SKM-1 treated with dmso at 0.1 percent for 144 hours (cell line): ENCODE data around the gene IRF3.
"Not testable (repeated sequence)": the region's sequence is repeated elsewhere in the genome, so short reads cannot be mapped to it uniquely, and the experiment has no call there.

Experiments
- DNase-seq: peaks from one replicate; lab custom pipeline; 2025; ENCODE audit not compliant: unreplicated experiment; lab: John Stamatoyannopoulos, UW

IRF3 gene

DNA sequence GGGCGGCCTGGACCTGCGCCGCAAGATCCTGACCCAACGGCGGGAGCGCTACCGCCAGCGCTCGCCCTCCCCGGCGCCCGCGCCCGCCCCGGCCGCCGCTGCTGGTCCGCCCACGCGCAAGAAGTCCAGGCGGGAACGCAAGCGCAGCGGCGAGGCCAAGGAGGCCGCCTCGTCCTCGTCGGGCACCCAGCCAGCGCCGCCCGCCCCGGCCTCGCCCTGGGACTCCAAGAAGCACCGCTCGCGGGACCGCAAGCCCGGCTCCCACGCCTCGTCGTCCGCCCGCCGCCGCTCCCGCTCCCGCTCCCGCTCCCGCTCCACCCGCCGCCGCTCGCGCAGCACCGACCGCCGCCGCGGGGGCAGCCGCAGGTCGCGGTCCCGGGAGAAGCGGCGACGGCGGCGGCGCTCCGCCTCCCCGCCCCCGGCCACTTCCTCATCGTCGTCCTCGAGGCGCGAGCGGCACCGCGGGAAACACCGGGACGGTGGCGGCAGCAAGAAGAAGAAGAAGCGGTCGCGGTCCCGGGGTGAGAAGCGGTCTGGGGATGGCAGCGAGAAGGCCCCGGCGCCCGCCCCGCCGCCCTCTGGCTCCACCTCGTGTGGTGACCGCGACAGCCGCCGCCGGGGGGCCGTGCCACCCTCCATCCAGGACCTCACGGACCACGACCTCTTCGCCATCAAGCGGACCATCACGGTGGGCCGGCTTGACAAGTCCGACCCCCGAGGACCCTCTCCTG is 13.7 kb downstream of the IRF3 start:
- no peak for DNase-seq

DNA sequence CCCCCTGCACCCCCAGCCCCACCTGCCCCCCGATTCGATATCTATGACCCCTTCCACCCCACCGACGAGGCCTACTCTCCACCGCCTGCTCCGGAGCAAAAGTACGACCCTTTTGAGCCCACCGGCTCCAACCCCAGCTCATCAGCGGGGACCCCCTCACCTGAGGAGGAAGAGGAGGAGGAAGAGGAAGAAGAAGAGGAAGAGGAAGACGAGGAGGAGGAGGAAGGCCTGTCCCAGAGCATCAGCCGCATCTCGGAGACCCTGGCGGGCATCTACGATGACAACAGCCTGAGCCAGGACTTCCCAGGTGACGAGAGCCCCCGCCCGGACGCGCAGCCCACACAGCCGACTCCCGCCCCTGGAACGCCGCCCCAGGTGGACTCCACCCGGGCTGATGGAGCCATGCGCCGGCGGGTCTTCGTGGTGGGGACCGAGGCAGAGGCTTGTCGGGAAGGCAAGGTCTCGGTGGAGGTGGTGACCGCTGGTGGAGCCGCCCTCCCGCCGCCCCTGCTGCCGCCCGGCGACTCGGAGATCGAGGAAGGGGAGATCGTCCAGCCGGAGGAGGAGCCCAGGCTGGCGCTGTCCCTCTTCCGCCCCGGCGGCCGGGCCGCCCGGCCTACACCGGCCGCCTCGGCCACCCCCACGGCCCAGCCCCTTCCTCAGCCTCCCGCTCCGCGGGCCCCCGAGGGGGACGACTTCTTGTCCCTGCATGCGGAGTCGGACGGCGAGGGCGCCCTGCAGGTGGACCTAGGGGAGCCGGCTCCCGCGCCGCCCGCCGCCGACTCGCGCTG is 14.4 kb downstream of the IRF3 start:
- DNase-seq: no peak

DNA sequence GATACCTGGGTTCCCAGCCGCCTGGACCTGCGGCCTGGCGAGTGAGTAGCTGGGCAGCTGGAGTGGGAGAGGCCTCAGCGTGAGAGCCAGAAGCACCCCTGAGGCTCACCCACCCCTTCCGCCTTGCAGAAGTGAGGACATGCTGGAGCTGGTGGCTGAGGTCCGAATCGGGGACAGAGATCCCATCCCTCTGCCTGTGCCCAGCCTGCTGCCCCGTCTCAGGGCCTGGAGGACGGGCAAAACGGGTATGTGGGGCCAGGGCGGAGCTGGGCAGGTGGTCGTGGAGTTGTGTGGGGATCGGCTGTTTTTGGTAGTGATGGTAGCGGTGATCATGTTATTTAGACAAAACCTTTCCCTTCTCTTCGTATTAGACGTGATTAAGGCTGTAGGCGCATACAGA is 19.1 kb downstream of the IRF3 start:
- DNase-seq: no peak

DNA sequence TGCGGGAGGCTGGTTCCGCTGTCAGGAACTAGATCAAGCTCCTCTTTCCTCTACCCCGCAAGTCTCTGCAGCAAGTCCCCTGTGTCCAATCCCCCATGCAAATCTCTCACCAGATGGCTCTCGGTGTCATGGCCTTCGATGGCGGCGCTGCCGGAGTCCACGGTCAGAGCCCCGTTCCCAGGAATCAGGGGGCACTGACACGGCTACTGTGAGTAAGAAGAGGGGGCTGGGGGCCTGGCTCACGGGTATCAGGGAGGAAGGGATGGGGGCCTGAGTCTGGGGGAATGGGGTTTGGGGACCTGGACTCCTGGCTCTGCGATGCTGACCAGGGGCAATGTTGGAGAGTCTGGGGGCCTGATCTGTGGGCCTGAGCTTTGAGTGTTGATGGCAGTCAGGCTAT is 19.7 kb downstream of the IRF3 start:
- no peak for DNase-seq

DNA sequence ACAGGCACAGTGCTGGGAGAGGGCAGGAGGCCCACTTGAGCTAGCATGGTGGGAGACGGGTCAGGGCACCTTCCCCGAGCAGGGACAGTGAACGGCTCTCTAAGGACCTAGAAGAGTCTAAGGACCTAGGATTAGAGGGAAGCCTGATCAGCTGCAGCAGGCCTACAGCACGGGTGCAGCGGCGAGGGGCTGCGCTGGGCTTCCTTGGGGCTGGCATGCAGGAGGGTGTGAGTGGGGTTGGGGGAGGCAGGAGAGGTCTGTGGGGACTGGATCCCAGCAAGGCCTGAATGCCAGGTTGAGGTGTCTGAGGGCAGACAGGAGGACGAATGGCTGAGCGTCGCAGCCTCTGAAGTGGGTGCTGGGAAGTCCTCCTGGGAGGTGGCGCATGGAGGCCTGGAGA is 20.1 kb downstream of the IRF3 start:
- DNase-seq: no peak

DNA sequence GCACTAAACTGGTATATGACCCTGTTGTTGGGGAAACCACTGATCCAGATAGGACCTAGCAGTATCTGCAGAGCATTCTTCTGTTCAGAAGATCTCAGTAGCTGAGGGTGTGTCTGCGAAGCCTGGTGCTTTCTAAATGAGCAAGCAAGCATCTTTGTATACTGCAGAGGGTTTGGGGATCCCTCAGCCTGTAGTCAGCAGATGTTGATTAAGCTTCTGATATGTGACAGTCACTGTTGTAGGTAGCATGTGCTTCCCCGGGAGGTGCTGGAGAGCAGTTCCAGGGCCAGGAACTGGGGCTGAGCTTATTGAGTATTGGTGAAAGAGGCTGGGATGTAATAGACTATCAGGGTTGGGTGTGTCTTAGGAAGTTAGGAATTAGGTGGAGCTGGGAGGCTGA is 22.2 kb downstream of the IRF3 start:
- no peak for DNase-seq

DNA sequence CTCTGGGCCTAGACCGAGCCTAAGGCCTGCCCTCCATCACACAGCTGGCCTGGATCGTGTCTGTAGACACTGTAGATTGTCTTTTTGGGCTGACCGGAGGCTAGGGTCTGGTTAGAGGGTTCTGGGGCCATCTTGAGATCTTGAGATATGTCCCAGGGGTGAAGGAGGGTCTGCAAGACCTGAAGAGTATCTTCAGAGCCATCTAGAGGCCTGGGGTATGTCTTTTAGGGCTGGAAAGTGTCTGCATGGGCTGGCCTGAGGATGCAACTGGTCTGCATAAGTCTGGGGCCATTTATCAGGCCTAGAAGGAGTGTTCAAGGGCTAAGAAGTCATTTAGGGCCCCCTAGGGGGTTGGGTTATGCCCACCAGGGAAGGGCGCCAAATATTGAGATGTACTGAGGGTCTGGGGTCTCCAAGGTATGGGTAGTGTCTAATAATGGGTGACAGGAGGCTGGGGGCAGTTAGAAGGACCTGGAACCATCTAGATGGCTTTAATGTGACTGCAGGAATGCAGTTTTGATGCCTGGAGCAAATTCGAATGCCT is 23.1 kb downstream of the IRF3 start:
- no peak for DNase-seq

DNA sequence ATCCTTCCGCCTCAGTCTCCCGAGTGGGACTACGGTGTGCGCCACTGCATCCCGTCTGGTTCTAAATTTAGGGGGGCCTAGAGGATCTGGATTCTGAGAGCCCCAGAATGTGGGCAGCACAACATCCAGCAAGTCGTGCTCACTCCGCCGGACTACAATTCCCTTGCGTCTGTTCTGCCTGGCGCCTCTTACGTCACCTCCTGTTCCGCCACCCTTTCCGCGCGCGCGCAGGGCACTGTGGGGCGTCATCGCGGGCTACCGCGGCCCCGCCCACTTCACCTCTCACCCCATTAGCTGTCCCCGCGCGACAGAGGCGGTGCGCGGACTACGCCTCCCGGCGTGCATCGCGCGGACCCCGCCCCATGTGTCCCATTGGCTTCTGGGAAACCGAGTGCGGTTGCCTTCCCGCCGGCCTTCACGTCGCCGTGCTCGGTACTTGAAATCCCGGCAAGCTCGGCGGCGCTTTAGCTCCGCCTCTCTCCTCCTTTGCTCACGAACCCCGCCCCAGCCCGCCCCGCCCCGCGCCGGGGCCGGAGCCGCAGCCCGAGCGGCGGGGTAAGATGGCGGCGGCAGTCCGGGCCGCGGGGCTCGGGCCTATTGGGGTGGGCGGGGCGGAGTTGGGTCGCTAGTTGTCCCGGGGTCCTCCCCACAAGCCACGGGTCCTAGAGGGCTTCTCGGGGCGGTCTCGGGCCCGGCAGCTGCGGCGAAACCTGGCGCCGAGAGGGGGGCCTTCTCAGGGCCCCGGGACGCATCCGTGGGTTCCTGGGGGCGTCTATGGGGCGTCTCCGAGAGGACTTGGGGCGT is 23.8 kb downstream of the IRF3 start, which contains the start of gene SCAF1:
TSS of gene SCAF1 (plus strand) at position 522 of the 804 bp plus-strand sequence. CDS start 2,818 bp downstream, outside the sequence.
- DNase-seq: peak; percentile 89

DNA sequence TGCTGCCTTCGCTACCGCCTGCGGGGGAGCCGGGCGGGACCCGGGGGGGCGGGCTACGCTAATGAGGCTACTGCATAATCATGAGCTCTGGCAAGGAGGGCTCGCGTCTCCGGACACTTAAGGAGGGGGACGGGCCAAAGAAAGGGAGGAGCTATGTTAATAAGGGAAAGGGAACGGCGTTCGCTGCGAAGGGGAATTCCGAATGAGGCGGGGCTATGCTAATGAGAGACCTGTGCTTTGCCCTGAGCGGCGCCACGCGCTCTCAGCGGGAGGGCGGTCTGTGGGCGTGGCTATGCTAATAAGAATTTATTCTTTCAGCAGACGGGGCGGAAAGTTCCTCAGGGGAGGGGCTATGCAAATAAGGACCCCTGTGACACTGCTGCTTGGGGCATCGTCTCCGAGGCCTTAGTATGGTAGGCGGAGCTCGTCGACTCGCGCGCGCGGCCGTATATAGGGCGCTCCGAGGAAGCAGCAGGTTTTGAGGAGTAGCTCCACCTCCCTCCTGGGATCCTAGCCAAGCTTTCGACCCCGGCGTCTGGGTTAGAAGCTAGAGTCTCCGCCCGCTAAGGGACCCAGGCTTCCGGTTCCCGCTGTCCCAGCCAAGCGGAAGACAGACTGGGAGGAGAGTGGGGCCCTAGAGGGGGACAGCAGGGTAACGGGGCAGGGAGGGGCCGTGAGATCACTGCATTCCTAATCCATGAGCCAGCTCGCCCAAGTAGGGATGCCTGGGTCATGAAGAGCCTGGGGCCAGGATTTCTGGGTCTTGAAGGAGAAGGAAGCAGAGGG is 25.4 kb downstream of the IRF3 start, which contains the start of gene RRAS:
TSS of gene RRAS (minus strand) at position 31 of the 786 bp plus-strand sequence. CDS start 45 bp downstream, outside the sequence.
- peak; percentile 93 for DNase-seq

DNA sequence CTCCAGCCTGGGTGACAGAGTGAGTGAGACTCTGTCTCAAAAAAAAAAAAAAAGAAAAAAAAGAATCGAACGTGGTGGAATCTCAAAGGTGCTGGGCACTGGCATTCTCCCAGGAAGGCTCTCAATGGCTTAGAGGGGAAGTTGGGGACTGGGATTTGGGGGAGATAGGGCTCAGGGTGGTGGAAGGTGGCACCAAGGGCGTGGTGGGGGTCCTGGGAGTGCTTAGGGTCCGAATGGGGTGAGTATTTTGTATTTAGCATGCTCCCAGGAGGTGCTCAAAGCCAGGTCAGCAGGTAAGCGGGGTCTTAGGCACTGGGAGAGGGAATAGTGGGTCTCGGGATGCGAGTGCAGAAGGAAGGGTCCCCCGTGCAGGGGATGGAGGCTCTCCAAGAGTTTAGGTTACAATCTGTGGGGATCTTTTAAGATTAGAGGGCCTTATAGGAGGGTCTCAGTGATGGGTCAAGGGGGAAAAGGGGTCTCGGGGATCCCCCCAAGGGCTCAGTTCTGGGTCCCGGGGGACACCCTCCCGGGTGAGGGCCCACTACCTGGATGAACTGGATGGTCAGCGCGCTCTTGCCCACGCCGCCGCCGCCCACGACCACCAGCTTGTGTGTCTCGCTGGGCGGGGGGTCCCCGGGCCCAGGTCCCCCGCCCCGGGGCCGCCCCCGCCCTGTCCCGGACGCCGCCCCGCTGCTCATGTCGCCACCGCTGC is 26.1 kb downstream of the IRF3 start:
- DNase-seq: no peak

DNA sequence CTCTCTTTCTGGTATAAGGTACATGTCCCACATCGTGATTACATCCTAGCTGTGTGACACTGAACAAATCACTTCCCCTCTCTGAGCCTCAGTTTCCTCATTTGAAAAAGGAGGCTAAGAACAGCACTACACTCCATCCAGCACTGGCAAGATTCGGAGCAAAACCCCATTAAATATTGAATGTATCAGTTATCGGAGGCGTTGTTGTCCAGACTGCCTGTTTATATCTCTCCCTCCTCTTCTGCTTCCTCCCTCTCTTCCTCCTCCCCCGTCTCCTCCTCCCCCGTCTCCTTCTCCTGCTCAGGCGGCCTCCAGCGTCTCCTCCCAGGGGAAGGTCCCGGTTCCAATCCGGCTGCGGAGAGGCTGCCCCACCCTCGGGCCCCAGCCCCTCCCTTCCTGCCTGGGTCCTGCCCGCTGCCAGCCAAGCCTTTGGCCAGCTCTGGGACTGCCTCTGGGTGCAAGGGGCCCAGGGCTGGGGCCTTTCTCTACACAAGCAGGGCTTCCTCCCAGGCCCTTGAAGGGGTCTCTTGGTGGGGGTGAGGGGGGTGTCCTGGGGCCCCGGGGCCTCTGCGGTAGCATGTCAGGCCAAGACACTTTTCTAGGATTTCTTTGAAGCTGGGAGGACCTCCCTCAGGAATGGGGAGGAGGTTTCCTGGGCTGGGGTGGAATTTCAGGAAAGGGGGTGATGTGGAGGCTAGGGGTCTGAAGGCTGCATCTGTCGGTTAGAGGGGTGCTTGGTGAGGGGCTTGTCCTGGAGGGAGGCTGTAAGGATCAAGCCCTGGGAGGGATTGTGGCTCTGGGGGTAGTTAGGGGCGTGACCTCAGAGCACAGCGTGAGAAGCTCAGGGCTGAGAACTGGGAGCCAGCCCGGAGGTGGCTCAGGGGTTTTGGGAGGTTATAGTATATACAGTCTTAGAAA is 27.6 kb downstream of the IRF3 start:
- DNase-seq: peak; percentile 1

DNA sequence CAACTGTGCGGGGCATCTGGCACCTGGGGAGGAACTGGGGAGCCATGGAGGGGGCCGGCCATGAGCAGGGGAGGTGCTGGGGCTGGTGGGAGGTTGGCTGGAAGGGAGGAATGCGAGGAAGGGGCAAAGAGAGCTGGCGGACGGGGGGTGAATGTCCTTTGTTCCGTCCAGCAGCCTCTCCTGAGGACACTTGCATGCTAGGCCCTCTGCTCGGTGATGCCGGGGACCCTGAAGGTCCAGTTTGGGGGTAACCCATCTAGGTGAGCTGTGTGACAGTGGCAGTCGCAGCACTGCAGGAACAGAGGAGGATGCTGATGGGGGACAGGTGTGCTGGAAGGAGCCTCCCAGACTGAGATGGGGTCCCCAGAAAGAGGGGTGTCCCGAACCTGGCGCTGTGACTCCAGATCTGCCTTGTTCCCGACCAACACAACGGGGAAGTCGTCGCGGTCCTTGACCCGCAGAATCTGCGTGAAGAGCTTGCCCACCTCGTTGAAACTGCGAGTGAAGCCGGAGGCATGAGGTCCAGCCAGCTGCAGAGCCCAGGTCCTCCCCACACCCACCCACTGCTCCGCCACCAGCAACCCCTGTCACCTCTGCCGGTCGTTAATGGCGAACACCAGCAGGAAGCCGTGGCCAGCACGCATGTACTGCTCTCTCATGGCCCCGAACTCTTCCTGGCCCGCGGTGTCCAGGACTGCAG is 29.3 kb downstream of the IRF3 start:
- no peak for DNase-seq

DNA sequence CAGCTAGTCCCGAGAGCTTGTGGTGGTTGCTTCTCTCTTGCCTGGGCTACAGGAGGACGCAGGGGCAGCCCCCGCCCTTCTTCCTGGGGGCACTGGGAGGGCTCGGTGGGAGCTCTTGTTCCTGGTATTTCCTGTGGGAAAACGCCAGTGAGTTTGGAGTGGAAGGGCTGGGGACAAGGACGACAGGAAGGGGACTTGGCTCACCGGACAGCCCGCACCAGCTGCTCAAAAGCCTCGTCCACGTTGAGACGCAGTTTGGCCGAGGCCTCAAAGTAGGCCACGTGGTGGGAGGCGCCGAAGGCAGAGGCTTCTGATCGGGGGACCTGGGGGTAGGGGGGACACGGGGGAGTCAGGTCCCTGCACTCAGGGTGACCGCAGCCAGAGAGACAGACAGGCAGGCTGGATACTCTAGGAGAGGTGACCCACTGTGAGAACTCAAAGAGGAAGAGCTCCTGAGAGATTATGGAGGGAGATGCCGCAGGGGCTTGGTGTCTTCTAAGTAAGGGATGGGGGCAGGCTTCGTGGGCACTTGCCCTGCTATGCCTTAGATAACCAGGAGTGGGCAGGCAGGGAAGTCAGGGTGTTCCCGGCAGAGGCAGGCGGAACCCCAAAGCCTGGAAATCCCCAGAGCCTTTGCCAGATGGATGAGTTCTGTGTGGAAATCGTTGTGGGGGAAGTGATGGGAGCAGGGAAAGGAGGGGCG is 30.0 kb downstream of the IRF3 start:
- no peak for DNase-seq

DNA sequence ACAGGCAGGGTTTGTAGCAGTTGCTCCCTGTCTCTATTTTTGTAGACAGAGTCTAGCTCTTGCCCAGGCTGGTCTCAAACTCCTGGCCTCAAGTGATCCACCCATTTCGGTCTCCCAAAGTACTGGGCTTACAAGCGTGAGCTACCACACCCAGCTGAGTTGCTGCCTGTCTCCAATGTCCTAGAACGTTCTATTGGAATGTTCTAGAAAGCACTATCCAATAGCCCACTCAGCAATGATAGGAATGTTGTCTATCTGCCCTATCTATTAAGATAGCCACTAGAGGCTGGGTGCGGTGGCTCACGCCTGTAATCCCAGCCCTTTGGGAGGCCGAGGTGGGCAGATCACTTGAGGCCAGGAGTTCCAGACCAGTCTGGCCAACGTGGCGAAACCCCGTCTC is 32.4 kb downstream of the IRF3 start:
- not testable (repeated sequence) for DNase-seq

DNA sequence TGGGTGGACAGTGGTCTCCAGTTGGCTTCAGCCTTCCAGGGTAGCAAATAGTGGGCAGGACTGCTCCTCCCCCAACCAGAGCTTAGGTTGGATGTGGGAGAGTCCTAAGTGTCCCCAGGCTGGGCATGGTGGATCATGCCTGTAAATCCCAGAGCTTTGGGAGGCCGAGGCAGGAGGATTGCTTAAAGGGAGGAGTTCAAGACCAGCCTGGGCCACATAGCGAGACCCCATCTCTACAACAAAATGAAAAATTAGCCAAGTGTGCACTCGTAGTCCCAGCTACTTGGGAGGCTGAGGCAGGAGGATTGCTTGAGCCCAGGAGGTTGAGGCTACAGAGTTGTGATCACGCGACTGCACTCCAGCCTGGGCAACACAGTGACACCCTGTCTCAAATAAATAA is 33.1 kb downstream of the IRF3 start:
- DNase-seq: no peak

DNA sequence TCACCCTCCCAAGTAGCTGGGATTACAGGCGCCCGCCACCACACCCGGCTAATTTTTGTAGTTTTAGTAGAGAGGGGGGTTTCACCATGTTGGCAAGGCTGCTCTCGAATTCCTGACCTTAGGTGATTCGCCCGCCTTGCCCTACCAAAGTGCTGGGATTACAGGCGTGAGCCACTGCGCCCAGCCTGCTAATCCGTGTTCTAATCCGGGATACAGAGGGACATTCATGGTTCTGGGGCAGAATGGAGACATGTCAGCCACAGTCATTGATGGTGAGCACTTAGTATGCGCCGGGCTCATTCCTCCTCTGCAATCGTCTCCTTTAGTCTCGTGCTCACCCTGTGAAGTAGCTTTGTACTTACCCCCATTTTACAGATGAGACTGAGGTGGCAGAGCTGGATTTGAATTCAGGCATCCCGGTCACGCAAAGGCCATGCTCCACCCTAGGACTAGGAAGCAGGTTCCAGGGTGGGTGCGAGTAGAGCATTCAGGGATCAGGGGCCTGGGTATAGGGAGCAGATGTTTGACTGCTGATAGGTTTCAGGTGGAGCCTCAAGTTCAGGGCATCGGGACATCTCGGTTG is 34.0 kb downstream of the IRF3 start:
- no peak for DNase-seq

DNA sequence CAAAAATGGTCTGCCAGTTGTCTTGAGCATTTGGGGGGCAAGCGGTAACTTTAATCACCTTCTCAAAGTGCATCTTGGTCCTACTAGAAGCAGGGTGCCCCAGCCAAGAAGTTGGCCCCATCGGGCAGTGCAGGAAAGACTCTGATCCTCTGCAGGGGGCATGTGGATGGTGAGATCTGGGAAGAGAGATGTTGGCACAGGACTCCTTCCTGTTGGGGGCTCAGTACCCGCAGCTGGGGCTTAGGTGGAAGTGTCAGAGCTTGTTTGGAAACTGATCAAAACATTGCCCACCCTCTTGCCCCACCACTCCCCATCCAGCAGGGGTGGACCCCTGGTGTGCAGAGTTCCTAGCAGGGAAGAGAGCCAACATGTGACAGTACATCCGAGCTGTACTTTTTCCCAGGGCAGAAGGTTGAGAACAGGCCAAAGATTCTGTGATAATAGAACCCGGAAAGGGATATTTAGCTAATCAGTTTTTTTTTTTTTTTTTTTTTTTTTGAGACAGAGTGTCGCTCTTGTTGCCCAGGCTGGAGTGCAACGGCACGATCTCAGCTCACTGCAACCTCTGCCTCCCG is 34.6 kb downstream of the IRF3 start:
- no peak for DNase-seq
